CD14-positive monocyte (primary cell): Measurements from ENCODE around the gene DCP1B. TPM values are rescaled to one million over a fixed set of nuclear protein-coding genes. Genes with fewer than 3 reads are reported as not detected.

ENCODE experiments used
- DNase-seq, 3 donors: peaks; one replicate each; pipeline ENCODE4 v3.0.0-alpha.2; 2011 to 2022
- H2AFZ ChIP-seq: 2 replicates; pipeline ENCODE4 v1.6.0; 2012; ENCODE audit warnings: mild to moderate bottlenecking, low read depth, low read length, inconsistent platforms; ENCODE audit not compliant: insufficient read depth, poor library complexity, severe bottlenecking
- H3K27ac ChIP-seq, 2 donors: 1 replicate in 1 of 2; 2 replicates in 1 of 2; pipeline ENCODE4 v1.5.1; 2012 to 2013; ENCODE audit warnings: low read length in 2 of 2, control low read depth in 1 of 2, inconsistent platforms in 1 of 2, low read depth in 1 of 2, mild to moderate bottlenecking in 1 of 2
- H3K27me3 ChIP-seq, 2 donors: one replicate each; pipeline versions ENCODE4 v1.6.0 to v1.6.1; 2011 to 2013; ENCODE audit warnings: low read length in 2 of 2; ENCODE audit not compliant: control insufficient read depth in 2 of 2, insufficient read depth in 2 of 2
- H3K36me3 ChIP-seq, 2 donors: replicated peaks in 1 of 2; 1 replicate in 1 of 2; 2 replicates in 1 of 2; pipeline versions ENCODE4 v1.5.1 to v1.6.1; 2012 to 2013; ENCODE audit warnings: low read length in 2 of 2, control low read depth in 1 of 2, inconsistent platforms in 1 of 2, mild to moderate bottlenecking in 1 of 2; ENCODE audit not compliant: insufficient read depth in 2 of 2, control insufficient read depth in 1 of 2
- H3K4me1 ChIP-seq, 2 donors: 1 replicate in 1 of 2; 2 replicates in 1 of 2; pipeline versions ENCODE4 v1.5.1 to v1.6.1; 2012 to 2013; ENCODE audit warnings: low read length in 2 of 2, control low read depth in 1 of 2, inconsistent platforms in 1 of 2, mild to moderate bottlenecking in 1 of 2, moderate library complexity in 1 of 2; ENCODE audit not compliant: insufficient read depth in 2 of 2, control insufficient read depth in 1 of 2
- H3K4me2 ChIP-seq: replicated peaks from 2 replicates; pipeline ENCODE3; 2012; ENCODE audit warnings: low read length, moderate library complexity, mild to moderate bottlenecking; ENCODE audit not compliant: poor library complexity, severe bottlenecking; ENCODE audit errors: extremely low read depth
- H3K4me3 ChIP-seq, 3 experiments: fragments of 200-600 bp in 1 of 3; sonication (generic) in 1 of 3; replicated peaks in 1 of 3; 1 replicate in 2 of 3; 2 replicates in 1 of 3; pipeline ENCODE4 v1.5.1; 2011 to 2013; ENCODE audit warnings: low read length in 3 of 3, mild to moderate bottlenecking in 3 of 3, control low read depth in 2 of 3, low read depth in 2 of 3, inconsistent platforms in 1 of 3, moderate library complexity in 1 of 3
- H3K79me2 ChIP-seq: 2 replicates; pipeline ENCODE4 v1.6.0; 2012; ENCODE audit warnings: mild to moderate bottlenecking, control low read depth, inconsistent platforms, low read length, moderate library complexity; ENCODE audit not compliant: insufficient read depth
- H3K9ac ChIP-seq: 2 replicates; pipeline ENCODE4 v1.6.0; 2017; ENCODE audit warnings: low read length, mild to moderate bottlenecking; ENCODE audit not compliant: insufficient read depth, poor library complexity, severe bottlenecking
- H3K9me3 ChIP-seq, 2 donors: replicated peaks in 1 of 2; 1 replicate in 1 of 2; 2 replicates in 1 of 2; pipeline versions ENCODE4 v1.5.1 to v1.6.1; 2012 to 2013; ENCODE audit warnings: low read length in 2 of 2, control low read depth in 1 of 2; ENCODE audit not compliant: control insufficient read depth in 1 of 2, insufficient read depth in 1 of 2
- H4K20me1 ChIP-seq: 2 replicates; pipeline ENCODE4 v1.6.0; 2012; ENCODE audit warnings: mild to moderate bottlenecking, low read length, control low read depth, moderate library complexity; ENCODE audit not compliant: insufficient read depth
- H3K27ac Mint-ChIP-seq, 7 donors: one replicate each; pipeline ENCODE4 v1.8.0; 2020; ENCODE audit warnings: mild to moderate bottlenecking in 7 of 7, mixed read lengths in 7 of 7, moderate library complexity in 6 of 7, inconsistent platforms in 2 of 7
- H3K27me3 Mint-ChIP-seq, 3 donors: one replicate each; pipeline ENCODE4 v1.8.0; 2021 to 2022; ENCODE audit warnings: low read depth in 3 of 3, mild to moderate bottlenecking in 3 of 3, mixed read lengths in 3 of 3, moderate library complexity in 3 of 3, inconsistent platforms in 1 of 3
- H3K36me3 Mint-ChIP-seq, 2 donors: one replicate each; pipeline ENCODE4 v1.8.0; 2020; ENCODE audit warnings: mixed read lengths in 2 of 2, inconsistent platforms in 1 of 2, mild to moderate bottlenecking in 1 of 2
- H3K4me1 Mint-ChIP-seq: one replicate; pipeline ENCODE4 v1.8.0; 2020; ENCODE audit warnings: mild to moderate bottlenecking, mixed read lengths
- H3K4me3 Mint-ChIP-seq, 2 donors: one replicate each; pipeline ENCODE4 v1.8.0; 2020; ENCODE audit warnings: mild to moderate bottlenecking in 2 of 2, mixed read lengths in 2 of 2, moderate library complexity in 1 of 2
- H3K9me3 Mint-ChIP-seq, 7 donors: one replicate each; pipeline ENCODE4 v1.8.0; 2020 to 2022; ENCODE audit warnings: mixed read lengths in 7 of 7, mild to moderate bottlenecking in 6 of 7, moderate library complexity in 6 of 7, inconsistent platforms in 2 of 7
- WGBS: methylation state at CpG from one replicate; pipeline ENCODE4 v1.1.5; 2013; ENCODE audit warnings: missing lambda C conversion rate; ENCODE audit not compliant: insufficient coverage; 5-methylcytosine and 5-hydroxymethylcytosine counted together
- intact Hi-C, 2 donors: fragments of 100-400 bp; cut with micrococcal nuclease; formaldehyde crosslinking; loops; one replicate each; pipeline versions ENCODE4 v1.15.0 to v1.15.1; 2023
- polyA plus RNA-seq, 3 donors: library from polyadenylated mRNA; depleted of rRNA in 1 of 3; unstranded in 2 of 3; stranded (reverse) in 1 of 3; fragments of 300-500 nt in 2 of 3; fragments of >200 nt in 1 of 3; fragmentation: Illumina TruSeq in 2 of 3; gene quantifications; 1 replicate in 2 of 3; 2 replicates in 1 of 3; pipeline ENCODE4 v1.2.3, GENCODE V29; 2012 to 2021
- TF ChIP-seq, protein P1 (sequence below): fragments of 200-600 bp; IDR thresholded peaks from one replicate; pipeline ENCODE4 v1.8.0; 2022; ENCODE audit warnings: antibody characterized with exemption, mild to moderate bottlenecking

Gene DCP1B
- polyA plus RNA-seq, 3 donors: 3.6 to 5.1 (median 4.9) TPM

DNA sequence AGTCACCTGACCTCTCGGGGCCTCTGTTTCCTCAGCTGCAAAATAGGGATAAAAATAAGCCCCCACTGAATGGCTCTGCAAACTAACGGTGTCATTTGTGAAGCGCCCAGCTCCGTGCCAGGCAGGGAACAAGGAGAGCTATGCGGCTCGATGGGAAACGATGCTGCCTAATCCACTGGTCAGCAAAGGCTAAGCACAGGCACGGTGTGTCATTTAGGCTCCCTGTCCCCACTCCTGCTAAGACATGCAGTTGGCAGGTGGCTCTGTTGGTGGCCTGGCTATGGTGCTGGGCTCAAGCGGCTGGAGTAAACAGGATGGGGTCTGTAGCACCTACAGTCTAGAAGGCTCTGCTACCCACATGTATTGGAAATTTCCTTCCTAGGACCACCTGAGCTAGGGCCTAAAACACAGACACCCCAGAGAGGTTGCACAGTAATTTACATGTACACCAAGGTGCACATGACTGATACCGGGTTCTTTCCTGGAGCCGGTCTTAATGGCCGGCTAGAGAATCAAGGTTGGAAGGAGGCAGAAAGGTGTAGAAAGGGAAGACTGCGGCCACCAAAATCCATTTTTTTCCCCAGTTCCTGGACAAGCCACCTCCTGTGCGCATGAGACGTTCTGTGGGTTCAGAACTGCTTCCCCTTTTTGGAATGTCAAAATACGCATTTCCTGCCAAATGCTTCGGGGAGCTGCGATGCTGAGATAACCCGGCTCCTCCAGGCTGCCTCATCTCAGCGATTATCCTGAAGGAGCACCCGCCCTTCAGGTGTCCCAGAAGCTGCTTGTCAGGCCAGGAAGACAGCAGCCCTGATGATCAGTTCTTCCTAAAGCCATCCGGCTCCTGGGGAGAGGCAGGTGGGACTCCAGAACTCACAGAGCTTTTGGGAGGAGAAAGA is 86.8 kb downstream of the DCP1B start:
- peak overlapping the region; percentile 86 to 99 for H3K27ac ChIP-seq

More for the DNA sequence above, 86.8 kb downstream of the DCP1B start:
- Histone ChIP-seq H4K20me1 (no peaks in the 10 kb centered on the region), H3K4me1 (peaks cover 36 to 48% of the 10 kb centered on the region in 2 donors), H3K9ac (peak overlapping the region; percentile 96), H3K4me2 (peak overlapping the region; percentile 81), H3K9me3 (no peaks in the 10 kb centered on the region), H3K4me3 (peak overlapping the region; percentile 60 to 94 (median 66)), H2AFZ (peak overlapping the region; percentile 87), H3K36me3 (peaks cover 0 to 3% of the 10 kb centered on the region in 2 donors), H3K79me2 (peaks cover 35% of the 10 kb centered on the region), H3K27me3 (no peaks in the 10 kb centered on the region)
- intact Hi-C loops: no loop called here
- peak; percentile 73 to 83 (median 78) for DNase-seq
- WGBS: 40% methylated on average over 17 of the region's 22 CpGs
- H3K27me3 Mint-ChIP-seq: peaks cover 2 to 6% (median 6%) of the 10 kb centered on the region in 3 donors
- peaks cover 0 to 1% (median 0%) of the 10 kb centered on the region in 7 donors for H3K9me3 Mint-ChIP-seq
- TF ChIP-seq, protein P1, sequence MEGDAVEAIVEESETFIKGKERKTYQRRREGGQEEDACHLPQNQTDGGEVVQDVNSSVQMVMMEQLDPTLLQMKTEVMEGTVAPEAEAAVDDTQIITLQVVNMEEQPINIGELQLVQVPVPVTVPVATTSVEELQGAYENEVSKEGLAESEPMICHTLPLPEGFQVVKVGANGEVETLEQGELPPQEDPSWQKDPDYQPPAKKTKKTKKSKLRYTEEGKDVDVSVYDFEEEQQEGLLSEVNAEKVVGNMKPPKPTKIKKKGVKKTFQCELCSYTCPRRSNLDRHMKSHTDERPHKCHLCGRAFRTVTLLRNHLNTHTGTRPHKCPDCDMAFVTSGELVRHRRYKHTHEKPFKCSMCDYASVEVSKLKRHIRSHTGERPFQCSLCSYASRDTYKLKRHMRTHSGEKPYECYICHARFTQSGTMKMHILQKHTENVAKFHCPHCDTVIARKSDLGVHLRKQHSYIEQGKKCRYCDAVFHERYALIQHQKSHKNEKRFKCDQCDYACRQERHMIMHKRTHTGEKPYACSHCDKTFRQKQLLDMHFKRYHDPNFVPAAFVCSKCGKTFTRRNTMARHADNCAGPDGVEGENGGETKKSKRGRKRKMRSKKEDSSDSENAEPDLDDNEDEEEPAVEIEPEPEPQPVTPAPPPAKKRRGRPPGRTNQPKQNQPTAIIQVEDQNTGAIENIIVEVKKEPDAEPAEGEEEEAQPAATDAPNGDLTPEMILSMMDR: no peak
- peaks cover 47% of the 10 kb centered on the region for H3K4me1 Mint-ChIP-seq
- H3K4me3 Mint-ChIP-seq: peak overlapping the region; percentile 95 to 96
- peaks cover 10 to 13% of the 10 kb centered on the region in 2 donors for H3K36me3 Mint-ChIP-seq
- peak overlapping the region; percentile 94 to 99 (median 97) for H3K27ac Mint-ChIP-seq
